Loucy (cell line): ENCODE data around the gene FURIN.

Source experiments
- CTCF ChIP-seq: fragments of 200-600 bp; sonication (generic); conservative IDR thresholded peaks from 2 replicates; pipeline ENCODE4 v1.5.1; 2014; ENCODE audit warnings: mild to moderate bottlenecking, antibody characterized with exemption, low read length
- EZH2phosphoT487 ChIP-seq: fragments of 200-600 bp; IDR thresholded peaks from 2 replicates; pipeline ENCODE4 v1.6.1; 2018; ENCODE audit warnings: antibody characterized with exemption, mild to moderate bottlenecking, moderate library complexity, borderline replicate concordance

- TF ChIP-seq CTCF (no peak), EZH2phosphoT487 (no peak)
Observed at GRCh38 chr15:90914305-90915080, 46.1 kb downstream of the FURIN start.
